Measurements from ENCODE around the gene SGIP1. TPM values are rescaled to one million over a fixed set of nuclear protein-coding genes. Genes with fewer than 3 reads are reported as not detected.

The SGIP1 gene
- total and polyA plus RNA-seq, 8 donors = 0.31 to 2.3 (median 1.1) TPM

GRCh38 chr1:66682106-66682505 is 148.2 kb downstream of the SGIP1 start:
- DNase-seq (no peak), FAIRE-seq (no peak), ATAC-seq (no peak)
- Histone ChIP-seq H3K9me3 (no peaks in the 10 kb centered on the region), H3K36me3 (no peaks in the 10 kb centered on the region), H3K4me1 (no peaks in the 10 kb centered on the region), H3K4me3 (no peak overlapping the region), H3K27ac (no peak overlapping the region), H3K27me3 (no peaks in the 10 kb centered on the region)
- 80 to 85% methylated on average over 11 of the region's 11 CpGs for WGBS, 2 donors
- no peak for TF ChIP-seq CTCF (IDR thresholded peaks at IDR 0.05)
- intact Hi-C loops (cut with DNase I) = no loop called here

GRCh38 chr1:66684353-66684752 is 150.4 kb downstream of the SGIP1 start:
- Histone ChIP-seq H3K27ac (no peak overlapping the region), H3K9me3 (no peaks in the 10 kb centered on the region), H3K27me3 (no peaks in the 10 kb centered on the region), H3K4me3 (no peak overlapping the region), H3K36me3 (no peaks in the 10 kb centered on the region), H3K4me1 (no peaks in the 10 kb centered on the region)
- no peak for FAIRE-seq
- ATAC-seq = no peak
- DNase-seq = no peak
- intact Hi-C loops (cut with DNase I) = no loop called here
- WGBS, 2 donors = 66 to 71% methylated on average over 3 of the region's 3 CpGs
- no peak for TF ChIP-seq CTCF (IDR thresholded peaks at IDR 0.05)

- no peak for FAIRE-seq
- Histone ChIP-seq H3K27ac (no peak overlapping the region), H3K9me3 (no peaks in the 10 kb centered on the region), H3K4me3 (no peak overlapping the region), H3K4me1 (no peaks in the 10 kb centered on the region), H3K27me3 (no peaks in the 10 kb centered on the region), H3K36me3 (no peaks in the 10 kb centered on the region)
- intact Hi-C loops (cut with DNase I) = no loop called here
- no peak for TF ChIP-seq CTCF (IDR thresholded peaks at IDR 0.05)
- DNase-seq = no peak
- ATAC-seq = no peak
These were observed 151.3 kb downstream of the SGIP1 start for GRCh38 chr1:66685265-66685664.

- no peak overlapping the region for H3K27ac ChIP-seq
- no peaks in the 10 kb centered on the region for H3K9me3 ChIP-seq
- FAIRE-seq (no peak), DNase-seq (no peak), ATAC-seq (no peak)
- intact Hi-C loops (cut with DNase I) = no loop called here
- no peaks in the 10 kb centered on the region for H3K27me3 ChIP-seq
- WGBS, 2 donors = 84 to 91% methylated on average over 1 of the region's 1 CpG
- no peak overlapping the region for H3K4me3 ChIP-seq
- no peaks in the 10 kb centered on the region for H3K4me1 ChIP-seq
- H3K36me3 ChIP-seq = no peaks in the 10 kb centered on the region
- no peak for TF ChIP-seq CTCF (IDR thresholded peaks at IDR 0.05)
These were observed 151.7 kb downstream of the SGIP1 start for GRCh38 chr1:66685670-66686069.

- ATAC-seq (no peak), FAIRE-seq (no peak), DNase-seq (no peak)
- TF ChIP-seq CTCF (IDR thresholded peaks at IDR 0.05) = no peak
- Histone ChIP-seq H3K36me3 (no peaks in the 10 kb centered on the region), H3K9me3 (no peaks in the 10 kb centered on the region), H3K4me1 (no peaks in the 10 kb centered on the region), H3K27me3 (no peaks in the 10 kb centered on the region), H3K4me3 (no peak overlapping the region), H3K27ac (no peak overlapping the region)
- intact Hi-C loops (cut with DNase I) = no loop called here
- WGBS, 2 donors = 65 to 71% methylated on average over 3 of the region's 3 CpGs
These were observed 152.5 kb downstream of the SGIP1 start for GRCh38 chr1:66686406-66686805.
